Upper lobe of left lung (tissue), 6 donors: ENCODE results near the gene TPD52L1. TPM values are rescaled to one million over a fixed set of nuclear protein-coding genes. Genes with fewer than 3 reads are reported as not detected.

Experiments used
- ATAC-seq, 2 donors: fragments of 200-7000 bp; cut with Tn5 transposase; one replicate each; pipeline ENCODE4 v1.9.1; 2022; ENCODE audit warnings: mild to moderate bottlenecking in 2 of 2, moderate library complexity in 2 of 2; ENCODE audit not compliant: low FRiP score in 2 of 2
- DNase-seq, 2 donors: peaks; one replicate each; pipeline ENCODE4 v3.0.0-alpha.2; 2019 to 2020
- H3K27ac ChIP-seq, 4 donors: fragments of 200-600 bp; sonication (generic); one replicate each; pipeline ENCODE4 v1.5.1; 2016 to 2019
- H3K27me3 ChIP-seq, 4 donors: fragments of 200-600 bp; sonication (generic); one replicate each; pipeline ENCODE4 v1.5.1; 2017 to 2019
- H3K36me3 ChIP-seq, 4 donors: fragments of 200-600 bp; sonication (generic); one replicate each; pipeline ENCODE4 v1.5.1; 2016 to 2019
- H3K4me1 ChIP-seq, 4 donors: fragments of 200-600 bp; sonication (generic); one replicate each; pipeline ENCODE4 v1.5.1; 2018 to 2019
- H3K4me3 ChIP-seq, 4 donors: fragments of 200-600 bp; sonication (generic); one replicate each; pipeline ENCODE4 v1.5.1; 2017 to 2019; ENCODE audit warnings: mild to moderate bottlenecking in 2 of 4, moderate library complexity in 1 of 4
- H3K9me3 ChIP-seq, 4 donors: fragments of 200-600 bp; sonication (generic); one replicate each; pipeline ENCODE4 v1.5.1; 2018 to 2019
- EP300 ChIP-seq, 4 donors: sonication (generic); formaldehyde crosslinking; IDR thresholded peaks; one replicate each; pipeline ENCODE4 v1.5.1; 2017; ENCODE audit warnings: antibody characterized with exemption in 4 of 4, control low read depth in 2 of 4
- POLR2A ChIP-seq, 4 donors: fragments of 450-650 bp; IDR thresholded peaks; one replicate each; pipeline ENCODE4 v1.5.1; 2016 to 2017; ENCODE audit warnings: antibody characterized with exemption in 4 of 4, mild to moderate bottlenecking in 2 of 4
- POLR2AphosphoS5 ChIP-seq, 2 donors: sonication (generic); formaldehyde crosslinking; IDR thresholded peaks; one replicate each; pipeline ENCODE4 v1.5.1; 2017; ENCODE audit warnings: antibody characterized with exemption in 2 of 2
- WGBS, 2 donors: methylation state at CpG; one replicate each; pipeline ENCODE4 v1.1.5; 2017 to 2018; 5-methylcytosine and 5-hydroxymethylcytosine counted together
- total RNA-seq, 6 donors: library from RNA; depleted of rRNA in 4 of 6; stranded (reverse); fragments of >200 nt in 4 of 6; gene quantifications; one replicate each; pipeline versions ENCODE4 v1.1.0 to v1.2.1, GENCODE V29; 2016 to 2021
- TF ChIP-seq, protein P1 (sequence below), 6 experiments: fragments of 450-650 bp in 4 of 6; fragments of 200-600 bp in 2 of 6; sonication (generic) in 2 of 6; IDR thresholded peaks; one replicate each; pipeline ENCODE4 v1.5.1; 2016 to 2019; ENCODE audit warnings: antibody characterized with exemption in 6 of 6
- donor health status: DM: no; HTN: no; CAD: no; lungs with moderate emphysema.
- donor health status: DM: no; HTN: yes; CAD: no; lungs with severe emphysema.

The TPD52L1 gene
- total RNA-seq, 6 donors from 2014 or later, result 15.5 to 63.4 (median 32.2) TPM

- Histone ChIP-seq H3K36me3 (no peaks in the 10 kb centered on the region), H3K4me3 (no peak overlapping the region), H3K27me3 (no peaks in the 10 kb centered on the region), H3K4me1 (no peaks in the 10 kb centered on the region), H3K9me3 (no peaks in the 10 kb centered on the region), H3K27ac (no peak overlapping the region)
- WGBS, 2 donors, result 93 to 96% methylated on average over 3 of the region's 3 CpGs
- TF ChIP-seq POLR2A (IDR thresholded peaks at IDR 0.05), result no peak
- TF ChIP-seq, protein P1, sequence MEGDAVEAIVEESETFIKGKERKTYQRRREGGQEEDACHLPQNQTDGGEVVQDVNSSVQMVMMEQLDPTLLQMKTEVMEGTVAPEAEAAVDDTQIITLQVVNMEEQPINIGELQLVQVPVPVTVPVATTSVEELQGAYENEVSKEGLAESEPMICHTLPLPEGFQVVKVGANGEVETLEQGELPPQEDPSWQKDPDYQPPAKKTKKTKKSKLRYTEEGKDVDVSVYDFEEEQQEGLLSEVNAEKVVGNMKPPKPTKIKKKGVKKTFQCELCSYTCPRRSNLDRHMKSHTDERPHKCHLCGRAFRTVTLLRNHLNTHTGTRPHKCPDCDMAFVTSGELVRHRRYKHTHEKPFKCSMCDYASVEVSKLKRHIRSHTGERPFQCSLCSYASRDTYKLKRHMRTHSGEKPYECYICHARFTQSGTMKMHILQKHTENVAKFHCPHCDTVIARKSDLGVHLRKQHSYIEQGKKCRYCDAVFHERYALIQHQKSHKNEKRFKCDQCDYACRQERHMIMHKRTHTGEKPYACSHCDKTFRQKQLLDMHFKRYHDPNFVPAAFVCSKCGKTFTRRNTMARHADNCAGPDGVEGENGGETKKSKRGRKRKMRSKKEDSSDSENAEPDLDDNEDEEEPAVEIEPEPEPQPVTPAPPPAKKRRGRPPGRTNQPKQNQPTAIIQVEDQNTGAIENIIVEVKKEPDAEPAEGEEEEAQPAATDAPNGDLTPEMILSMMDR (IDR thresholded peaks at IDR 0.05), result no peak
- no peak for ATAC-seq
- DNase-seq, result no peak
Observed at GRCh38 chr6:125254321-125254720, 100.7 kb downstream of the TPD52L1 start.

DNA sequence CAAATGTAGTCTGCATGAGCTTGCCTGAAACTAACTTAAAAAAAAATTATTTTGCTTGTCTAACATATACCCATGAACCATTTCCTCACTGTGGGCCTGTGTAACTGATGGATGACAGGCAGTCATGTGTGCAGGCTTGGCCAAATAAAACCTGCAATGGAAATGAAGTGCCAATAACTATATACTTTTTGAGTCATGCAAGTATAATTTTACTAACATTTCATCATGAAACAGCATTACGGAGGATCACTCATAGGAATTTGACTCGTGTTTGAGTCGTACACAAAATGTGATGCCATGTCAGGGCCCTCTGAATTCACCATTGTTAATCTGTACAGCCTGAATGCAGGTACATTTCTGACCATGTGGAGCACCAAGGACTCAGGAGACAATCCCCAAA lies 101.6 kb downstream of the TPD52L1 start:
- no peak for ATAC-seq
- no peaks in the 10 kb centered on the region for H3K9me3 ChIP-seq
- no peaks in the 10 kb centered on the region for H3K36me3 ChIP-seq
- H3K27ac ChIP-seq, result no peak overlapping the region
- H3K27me3 ChIP-seq, result no peaks in the 10 kb centered on the region
- H3K4me3 ChIP-seq, result no peak overlapping the region
- no peaks in the 10 kb centered on the region for H3K4me1 ChIP-seq
- DNase-seq, result no peak
- TF ChIP-seq POLR2A (IDR thresholded peaks at IDR 0.05), result no peak
- TF ChIP-seq POLR2AphosphoS5 (IDR thresholded peaks at IDR 0.05), result no peak
- no peak for TF ChIP-seq EP300 (IDR thresholded peaks at IDR 0.05)
- TF ChIP-seq, protein P1 (IDR thresholded peaks at IDR 0.05), result no peak
- 75 to 77% methylated on average over 3 of the region's 3 CpGs for WGBS, 2 donors

DNA sequence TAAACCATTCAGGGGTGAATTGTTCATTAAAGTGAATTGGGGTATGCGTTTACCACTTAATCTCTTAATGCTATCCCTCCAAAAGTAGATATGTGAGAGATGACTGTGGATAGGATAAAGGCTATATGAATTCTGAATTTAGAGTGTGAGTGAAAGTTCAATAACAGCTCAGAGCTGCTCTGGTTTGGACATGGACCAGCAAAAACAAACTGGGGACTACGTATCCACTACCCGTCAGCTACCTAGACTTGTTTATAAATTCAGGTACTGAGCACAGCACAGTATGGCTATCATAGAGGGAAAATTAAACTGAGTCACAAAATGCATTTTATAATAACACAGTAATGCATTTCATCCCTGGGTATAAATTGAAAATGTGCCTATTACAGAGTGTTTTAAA lies 103.8 kb downstream of the TPD52L1 start:
- WGBS, 2 donors, result 93 to 97% methylated on average over 3 of the region's 3 CpGs
- no peak for ATAC-seq
- Histone ChIP-seq H3K27ac (no peak overlapping the region), H3K9me3 (no peaks in the 10 kb centered on the region), H3K4me1 (no peaks in the 10 kb centered on the region), H3K4me3 (no peak overlapping the region), H3K36me3 (no peaks in the 10 kb centered on the region), H3K27me3 (no peaks in the 10 kb centered on the region)
- no peak for TF ChIP-seq POLR2A (IDR thresholded peaks at IDR 0.05)
- TF ChIP-seq, protein P1 (IDR thresholded peaks at IDR 0.05), result no peak
- TF ChIP-seq POLR2AphosphoS5 (IDR thresholded peaks at IDR 0.05), result no peak
- no peak for TF ChIP-seq EP300 (IDR thresholded peaks at IDR 0.05)
- DNase-seq, result no peak

- 83 to 89% methylated on average over 2 of the region's 2 CpGs for WGBS, 2 donors
- peak in 1 of 2 donors; percentile 60 for ATAC-seq
- no peak for DNase-seq
- Histone ChIP-seq H3K4me3 (no peak overlapping the region), H3K27ac (no peak overlapping the region), H3K27me3 (no peaks in the 10 kb centered on the region), H3K9me3 (no peaks in the 10 kb centered on the region), H3K36me3 (no peaks in the 10 kb centered on the region), H3K4me1 (no peaks in the 10 kb centered on the region)
- TF ChIP-seq POLR2AphosphoS5 (IDR thresholded peaks at IDR 0.05), result no peak
- TF ChIP-seq, protein P1 (IDR thresholded peaks at IDR 0.05), result no peak
- no peak for TF ChIP-seq POLR2A (IDR thresholded peaks at IDR 0.05)
- TF ChIP-seq EP300 (IDR thresholded peaks at IDR 0.05), result no peak
Observed at GRCh38 chr6:125258651-125259353, 105.2 kb downstream of the TPD52L1 start.

DNA sequence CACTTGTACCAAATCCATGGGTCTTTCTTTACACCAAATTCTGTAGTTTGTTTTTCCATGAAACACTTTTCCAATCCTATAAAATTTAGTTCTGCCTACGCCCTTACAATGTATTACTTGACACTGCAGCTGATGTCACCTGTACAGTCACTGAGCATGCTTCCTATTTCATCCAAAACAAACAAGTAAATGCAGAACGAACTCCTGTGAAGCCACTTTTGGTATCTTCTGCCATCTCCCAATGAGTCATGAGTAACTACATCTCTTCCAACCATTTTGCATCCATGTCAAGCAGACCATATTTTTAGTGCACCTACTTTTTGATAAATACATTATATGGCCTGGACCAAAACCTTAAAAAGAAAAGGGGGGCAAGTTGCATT lies 105.8 kb downstream of the TPD52L1 start:
- ATAC-seq, result no peak
- H3K27me3 ChIP-seq, result no peaks in the 10 kb centered on the region
- H3K4me3 ChIP-seq, result no peak overlapping the region
- no peak for TF ChIP-seq POLR2AphosphoS5 (IDR thresholded peaks at IDR 0.05)
- no peak for TF ChIP-seq POLR2A (IDR thresholded peaks at IDR 0.05)
- no peak for TF ChIP-seq EP300 (IDR thresholded peaks at IDR 0.05)
- TF ChIP-seq, protein P1 (IDR thresholded peaks at IDR 0.05), result no peak
- no peaks in the 10 kb centered on the region for H3K9me3 ChIP-seq
- no peaks in the 10 kb centered on the region for H3K36me3 ChIP-seq
- no peak for DNase-seq
- no peak overlapping the region for H3K27ac ChIP-seq
- H3K4me1 ChIP-seq, result no peaks in the 10 kb centered on the region
- WGBS, 2 donors, result 79 to 84% methylated on average over 2 of the region's 2 CpGs
